ENCODE results near the gene ERC2. TPM values are rescaled to one million over a fixed set of nuclear protein-coding genes. Genes with fewer than 3 reads are reported as not detected.

Gene ERC2
- total and polyA plus RNA-seq, 7 donors: 0.52 to 5.7 (median 1.2) TPM; not detected in 2

GRCh38 chr3:55651011-55651410 lies 817.3 kb downstream of the ERC2 start:
- TF ChIP-seq POLR2AphosphoS5 (IDR thresholded peaks at IDR 0.05): no peak
- TF ChIP-seq POLR2A (IDR thresholded peaks at IDR 0.05): no peak
- TF ChIP-seq CTCF (IDR thresholded peaks at IDR 0.05): no peak
- no peak for TF ChIP-seq EP300 (IDR thresholded peaks at IDR 0.05)
- intact Hi-C loops (cut with DNase I): no loop called here
- DNase-seq: no peak
- Histone ChIP-seq H3K4me3 (no peak overlapping the region), H3K36me3 (no peaks in the 10 kb centered on the region), H3K27me3 (no peaks in the 10 kb centered on the region), H3K27ac (no peak overlapping the region), H3K9me3 (no peaks in the 10 kb centered on the region), H3K4me1 (no peaks in the 10 kb centered on the region)
- 69 to 88% methylated on average over 3 of the region's 3 CpGs for WGBS, 2 donors

GRCh38 chr3:55650011-55650410 lies 818.3 kb downstream of the ERC2 start:
- Histone ChIP-seq H3K9me3 (no peaks in the 10 kb centered on the region), H3K4me1 (no peaks in the 10 kb centered on the region), H3K36me3 (no peaks in the 10 kb centered on the region), H3K27me3 (no peaks in the 10 kb centered on the region), H3K4me3 (no peak overlapping the region), H3K27ac (no peak overlapping the region)
- 93 to 96% methylated on average over 4 of the region's 4 CpGs for WGBS, 2 donors
- DNase-seq: no peak
- TF ChIP-seq POLR2AphosphoS5 (IDR thresholded peaks at IDR 0.05): no peak
- no peak for TF ChIP-seq EP300 (IDR thresholded peaks at IDR 0.05)
- TF ChIP-seq CTCF (IDR thresholded peaks at IDR 0.05): no peak
- no peak for TF ChIP-seq POLR2A (IDR thresholded peaks at IDR 0.05)
- intact Hi-C loops (cut with DNase I): no loop called here

GRCh38 chr3:55649554-55649953 lies 818.7 kb downstream of the ERC2 start:
- no peaks in the 10 kb centered on the region for H3K36me3 ChIP-seq
- H3K27me3 ChIP-seq: no peaks in the 10 kb centered on the region
- H3K27ac ChIP-seq: no peak overlapping the region
- H3K4me3 ChIP-seq: no peak overlapping the region
- TF ChIP-seq POLR2A (IDR thresholded peaks at IDR 0.05): no peak
- no peak for TF ChIP-seq EP300 (IDR thresholded peaks at IDR 0.05)
- TF ChIP-seq POLR2AphosphoS5 (IDR thresholded peaks at IDR 0.05): no peak
- TF ChIP-seq CTCF (IDR thresholded peaks at IDR 0.05): no peak
- no peaks in the 10 kb centered on the region for H3K9me3 ChIP-seq
- 74 to 77% methylated on average over 6 of the region's 6 CpGs for WGBS, 2 donors
- no peak for DNase-seq
- intact Hi-C loops (cut with DNase I): no loop called here
- no peaks in the 10 kb centered on the region for H3K4me1 ChIP-seq

GRCh38 chr3:55648591-55649318 lies 819.5 kb downstream of the ERC2 start:
- WGBS, 2 donors: 87 to 89% methylated on average over 7 of the region's 7 CpGs
- Histone ChIP-seq H3K27ac (no peak overlapping the region), H3K27me3 (no peaks in the 10 kb centered on the region), H3K4me3 (no peak overlapping the region), H3K9me3 (no peaks in the 10 kb centered on the region), H3K4me1 (no peaks in the 10 kb centered on the region), H3K36me3 (no peaks in the 10 kb centered on the region)
- intact Hi-C loops (cut with DNase I): no loop called here
- DNase-seq: no peak
- TF ChIP-seq POLR2A (IDR thresholded peaks at IDR 0.05) (no peak), EP300 (IDR thresholded peaks at IDR 0.05) (no peak), CTCF (IDR thresholded peaks at IDR 0.05) (no peak), POLR2AphosphoS5 (IDR thresholded peaks at IDR 0.05) (no peak)

- intact Hi-C loops (cut with DNase I): no loop called here
- DNase-seq: no peak
- Histone ChIP-seq H3K9me3 (no peaks in the 10 kb centered on the region), H3K27ac (no peak overlapping the region), H3K4me1 (no peaks in the 10 kb centered on the region), H3K4me3 (no peak overlapping the region), H3K27me3 (no peaks in the 10 kb centered on the region), H3K36me3 (no peaks in the 10 kb centered on the region)
- 89 to 91% methylated on average over 10 of the region's 10 CpGs for WGBS, 2 donors
- TF ChIP-seq POLR2A (IDR thresholded peaks at IDR 0.05) (no peak), EP300 (IDR thresholded peaks at IDR 0.05) (no peak), CTCF (IDR thresholded peaks at IDR 0.05) (no peak), POLR2AphosphoS5 (IDR thresholded peaks at IDR 0.05) (no peak)
Observed at GRCh38 chr3:55647670-55648069, 820.6 kb downstream of the ERC2 start.
